Activated naive CD8-positive, alpha-beta T cell treated with anti-CD3 and anti-CD28 coated beads for 36 hours (primary cell): ENCODE data around the gene S100A8. TPM values are rescaled to one million over a fixed set of nuclear protein-coding genes. Genes with fewer than 3 reads are reported as not detected.
A peak's percentile ranks its signal among the peaks of the same experiment; 100 is the strongest.
"Not testable (repeated sequence)": the region's sequence is repeated elsewhere in the genome, so short reads cannot be mapped to it uniquely, and the experiment has no call there.

Source experiments
- DNase-seq: peaks from one replicate; pipeline ENCODE4 v3.0.0; 2021
- H3K27ac Mint-ChIP-seq: one replicate; pipeline ENCODE4 v1.8.0; 2022; ENCODE audit warnings: mild to moderate bottlenecking, moderate library complexity, mixed read lengths
- H3K27me3 Mint-ChIP-seq: one replicate; pipeline ENCODE4 v1.8.0; 2022; ENCODE audit warnings: mild to moderate bottlenecking, mixed read lengths
- H3K36me3 Mint-ChIP-seq: one replicate; pipeline ENCODE4 v1.8.0; 2021; ENCODE audit warnings: mild to moderate bottlenecking, mixed read lengths
- H3K4me1 Mint-ChIP-seq: one replicate; pipeline ENCODE4 v1.8.0; 2021; ENCODE audit warnings: mixed read lengths
- H3K4me3 Mint-ChIP-seq: one replicate; pipeline ENCODE4 v1.8.0; 2022; ENCODE audit warnings: mild to moderate bottlenecking, moderate library complexity, mixed read lengths
- H3K9me3 Mint-ChIP-seq: one replicate; pipeline ENCODE4 v1.8.0; 2022; ENCODE audit warnings: mixed read lengths
- total RNA-seq, 2 experiments: library from RNA; stranded (reverse); gene quantifications; one replicate each; pipeline ENCODE4 v1.2.3, GENCODE V29; 2021

Gene S100A8
- total RNA-seq, 2 experiments from 2014 or later = not detected

GRCh38 chr1:153353226-153353947 is 37.5 kb downstream of the S100A8 start:
- Mint-ChIP-seq H3K27ac (no peak overlapping the region), H3K9me3 (no peaks in the 10 kb centered on the region), H3K27me3 (peaks cover 16% of the 10 kb centered on the region), H3K36me3 (no peaks in the 10 kb centered on the region), H3K4me1 (peaks cover 9% of the 10 kb centered on the region), H3K4me3 (no peak overlapping the region)
- DNase-seq = no peak

GRCh38 chr1:153352523-153352922 is 38.4 kb downstream of the S100A8 start:
- Mint-ChIP-seq H3K9me3 (no peaks in the 10 kb centered on the region), H3K27ac (no peak overlapping the region), H3K4me3 (no peak overlapping the region), H3K4me1 (peaks cover 5% of the 10 kb centered on the region), H3K27me3 (peaks cover 23% of the 10 kb centered on the region), H3K36me3 (no peaks in the 10 kb centered on the region)
- DNase-seq = peak; percentile 43

DNA sequence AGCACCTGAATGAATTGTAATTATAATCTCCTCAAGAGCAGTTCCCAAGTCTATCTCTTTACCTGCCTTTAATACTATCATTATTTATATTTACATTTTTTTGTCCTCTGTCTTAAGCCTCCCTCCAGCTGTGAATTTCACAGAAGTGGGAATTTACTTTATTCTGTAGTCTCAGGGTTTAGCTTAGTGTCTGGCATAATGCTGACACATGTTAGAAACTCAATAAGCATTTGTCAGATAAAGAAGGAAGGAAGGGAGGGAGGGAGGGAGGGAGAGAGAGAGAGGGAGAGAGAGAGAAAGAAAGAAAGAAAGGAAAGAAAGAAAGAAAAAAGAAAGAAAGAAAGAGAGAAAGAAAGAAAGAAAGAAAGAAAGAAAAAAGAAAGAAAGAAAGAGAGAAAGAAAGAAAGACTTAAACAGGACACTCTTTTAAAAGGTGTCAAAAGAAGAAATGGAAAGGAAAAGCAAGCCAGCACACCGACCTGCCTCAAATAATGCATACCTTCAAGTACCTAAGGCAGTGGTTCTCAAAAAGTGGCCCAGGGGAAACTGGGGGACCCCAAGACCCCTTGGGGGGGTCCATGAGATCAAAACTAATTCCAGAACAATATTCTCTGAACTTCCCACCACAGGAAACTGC is 40.4 kb downstream of the S100A8 start:
- H3K27me3 Mint-ChIP-seq = peaks cover 43% of the 10 kb centered on the region
- H3K36me3 Mint-ChIP-seq = no peaks in the 10 kb centered on the region
- H3K4me1 Mint-ChIP-seq = peaks cover 11% of the 10 kb centered on the region
- DNase-seq = no peak
- H3K4me3 Mint-ChIP-seq = no peak overlapping the region
- no peaks in the 10 kb centered on the region for H3K9me3 Mint-ChIP-seq
- no peak overlapping the region for H3K27ac Mint-ChIP-seq

DNA sequence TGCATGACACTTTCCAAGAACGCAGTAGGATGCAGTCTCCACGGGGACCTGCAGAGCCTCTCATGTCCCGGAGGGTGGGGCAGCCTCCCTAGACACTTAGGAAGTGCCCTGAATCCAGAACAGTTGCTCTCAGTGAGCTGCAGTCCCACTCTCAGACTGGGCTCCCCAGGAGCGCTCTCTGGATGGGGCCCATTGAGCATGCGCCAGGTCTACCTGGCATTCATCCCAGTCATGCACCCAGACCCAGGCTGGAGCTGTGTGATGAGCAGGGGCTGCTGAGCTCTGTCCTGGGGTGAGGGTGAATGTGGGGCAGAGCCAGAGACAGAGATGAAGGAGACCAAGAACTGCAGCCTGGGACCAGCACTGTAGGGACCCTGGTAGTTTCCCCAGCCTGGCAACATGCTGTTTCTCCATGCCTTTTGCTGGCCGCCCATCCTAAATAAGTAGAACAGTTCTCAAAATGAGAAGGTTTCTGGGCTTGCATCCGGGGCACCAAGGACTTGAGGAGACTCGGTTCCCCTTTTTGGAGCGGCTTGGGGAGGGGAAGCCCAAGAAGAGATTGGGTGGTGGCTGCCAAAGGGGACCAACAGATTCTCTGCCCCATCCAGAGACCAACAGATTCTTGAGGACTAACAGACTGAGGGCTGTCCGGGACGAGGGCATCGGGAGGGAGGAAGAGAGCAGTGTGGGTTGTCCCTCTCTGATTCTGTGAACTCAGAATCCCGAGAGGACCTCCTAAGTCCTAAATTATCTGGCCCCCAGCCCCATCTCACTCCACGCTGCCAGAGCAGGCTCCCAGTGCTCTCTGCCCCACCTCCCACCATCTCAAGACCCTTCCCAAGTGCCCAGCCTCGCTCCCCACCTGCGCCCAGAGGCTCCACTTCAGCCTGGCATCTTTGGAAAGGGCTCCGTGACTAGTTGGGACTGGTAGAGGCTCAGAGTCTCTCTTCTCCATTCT is 41.2 kb downstream of the S100A8 start:
- Mint-ChIP-seq H3K27ac (no peak overlapping the region), H3K9me3 (no peaks in the 10 kb centered on the region), H3K4me3 (no peak overlapping the region), H3K27me3 (peaks cover 44% of the 10 kb centered on the region), H3K36me3 (no peaks in the 10 kb centered on the region), H3K4me1 (peaks cover 18% of the 10 kb centered on the region)
- no peak for DNase-seq

- Mint-ChIP-seq H3K4me3 (no peak within 1 kb of the TSS), H3K27me3 (peaks cover 50% of the 10 kb centered on the region), H3K9me3 (no peaks in the 10 kb centered on the region), H3K36me3 (no peaks in the 10 kb centered on the region), H3K4me1 (peaks cover 25% of the 10 kb centered on the region), H3K27ac (no peak within 1 kb of the TSS)
- no peak for DNase-seq
Measured at GRCh38 chr1:153348511-153349362, 42.1 kb downstream of the S100A8 start, which contains the start of gene PGLYRP4. Gene PGLYRP4 (minus strand): TSS chr1:153348841. CDS start chr1:153347932, 909 bp downstream.

DNA sequence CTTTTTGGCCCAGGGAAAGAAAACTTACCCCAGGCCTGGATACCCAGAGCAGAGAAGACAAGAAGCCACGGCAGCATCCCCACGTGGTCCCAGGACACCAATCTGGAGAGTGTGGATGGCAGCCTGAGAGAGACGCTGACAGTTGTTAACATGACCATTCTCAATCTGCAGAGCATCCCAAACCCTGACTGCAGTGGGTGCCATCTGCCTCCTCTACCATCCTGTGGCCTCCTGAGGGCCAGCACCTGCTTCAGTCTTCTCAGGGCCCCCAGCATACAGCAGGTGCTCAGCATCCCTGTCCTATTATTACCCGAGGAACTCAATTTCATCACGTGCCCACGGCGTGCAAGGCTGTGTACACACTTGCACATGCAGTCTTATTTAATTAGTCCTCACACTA is 43.0 kb downstream of the S100A8 start:
- no peak for DNase-seq
- peaks cover 57% of the 10 kb centered on the region for H3K27me3 Mint-ChIP-seq
- H3K4me1 Mint-ChIP-seq = peaks cover 29% of the 10 kb centered on the region
- no peak overlapping the region for H3K4me3 Mint-ChIP-seq
- no peaks in the 10 kb centered on the region for H3K9me3 Mint-ChIP-seq
- H3K36me3 Mint-ChIP-seq = no peaks in the 10 kb centered on the region
- H3K27ac Mint-ChIP-seq = no peak overlapping the region

- not testable (repeated sequence) for DNase-seq, H3K27ac Mint-ChIP-seq, H3K4me3 Mint-ChIP-seq, H3K36me3 Mint-ChIP-seq, H3K9me3 Mint-ChIP-seq
- H3K4me1 Mint-ChIP-seq = peaks cover 32% of the 10 kb centered on the region
- peaks cover 64% of the 10 kb centered on the region for H3K27me3 Mint-ChIP-seq
Measured at GRCh38 chr1:153347049-153347448, 43.8 kb downstream of the S100A8 start.

DNA sequence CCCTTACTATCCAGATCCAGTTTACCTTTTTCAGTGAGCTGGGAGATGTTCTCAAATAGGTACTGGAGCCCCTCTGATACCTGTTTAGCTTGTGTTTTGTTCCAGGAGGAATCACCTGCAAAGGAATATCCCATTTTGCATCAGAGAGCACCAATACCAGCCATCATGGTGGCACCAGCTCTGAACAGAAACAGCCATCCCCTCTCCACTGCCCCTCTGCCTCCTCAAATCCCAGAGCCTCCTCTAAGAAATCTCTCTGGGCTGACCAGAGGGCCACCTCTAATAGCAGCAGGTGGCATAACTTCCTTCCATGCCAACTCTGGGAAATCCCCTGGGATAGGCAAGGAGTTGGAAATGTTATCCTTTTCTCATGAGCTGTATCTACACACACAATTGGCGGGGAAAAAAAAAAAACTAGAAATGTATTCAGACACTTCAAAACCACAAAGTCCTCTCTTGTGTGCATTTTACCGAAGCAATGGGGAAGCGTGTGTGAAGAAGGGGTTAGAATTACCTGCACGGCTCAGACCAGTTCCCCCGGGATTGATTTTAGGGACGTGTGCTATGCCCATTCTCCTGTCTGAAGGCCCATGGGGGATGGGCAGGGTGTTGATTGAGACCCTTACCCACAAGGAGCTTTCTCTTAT is 44.7 kb downstream of the S100A8 start:
- peaks cover 64% of the 10 kb centered on the region for H3K27me3 Mint-ChIP-seq
- no peak overlapping the region for H3K4me3 Mint-ChIP-seq

DNA sequence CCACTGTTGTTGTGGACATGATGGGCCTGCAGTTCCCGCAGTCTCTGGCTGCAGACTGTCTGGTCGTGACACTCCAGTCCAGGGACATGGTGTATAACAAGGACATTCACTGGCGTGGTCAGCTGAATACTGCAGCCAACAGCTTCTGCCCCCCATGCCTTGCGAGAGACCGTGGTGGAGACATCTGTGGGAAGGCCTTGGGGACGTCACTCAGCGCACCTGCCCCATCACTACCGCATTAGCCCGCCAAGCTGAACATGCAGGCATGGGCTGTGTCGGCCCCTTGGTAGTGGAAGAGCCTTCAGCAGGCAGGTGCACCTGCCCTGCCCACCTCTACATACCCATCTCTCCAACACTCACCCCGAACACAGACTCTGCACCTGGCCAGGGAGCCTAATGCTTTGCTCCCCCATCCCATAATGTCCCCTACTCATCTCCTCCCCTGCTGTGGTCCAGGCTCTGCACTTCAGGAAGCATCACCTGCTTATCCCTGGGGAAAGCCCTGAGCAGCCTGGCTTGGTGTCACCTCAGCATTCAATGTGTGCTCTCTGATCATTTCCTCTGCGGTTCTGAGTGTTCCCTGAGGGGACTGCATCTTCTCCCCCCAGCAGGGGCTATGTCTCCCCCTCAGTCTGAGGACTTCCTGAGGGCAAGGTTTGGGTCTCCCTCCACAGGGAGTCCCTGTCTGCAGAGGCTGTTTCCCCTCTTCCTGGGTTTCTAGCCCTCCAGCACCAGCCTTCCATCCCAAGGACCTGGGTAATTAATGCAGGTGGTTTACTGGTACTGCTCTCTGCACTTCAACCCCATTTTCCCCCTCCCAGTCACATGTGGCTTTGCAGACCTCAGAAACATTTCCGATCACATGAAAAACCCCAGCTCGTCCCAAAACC is 45.4 kb downstream of the S100A8 start:
- Mint-ChIP-seq H3K27ac (no peak overlapping the region), H3K36me3 (no peaks in the 10 kb centered on the region), H3K4me1 (peaks cover 32% of the 10 kb centered on the region), H3K27me3 (peaks cover 60% of the 10 kb centered on the region), H3K9me3 (no peaks in the 10 kb centered on the region), H3K4me3 (no peak overlapping the region)
- peak; percentile 21 for DNase-seq

More for the DNA sequence above, 44.7 kb downstream of the S100A8 start:
- Mint-ChIP-seq H3K27ac (no peak overlapping the region), H3K4me1 (peaks cover 32% of the 10 kb centered on the region), H3K36me3 (no peaks in the 10 kb centered on the region), H3K9me3 (no peaks in the 10 kb centered on the region)
- DNase-seq = no peak

- no peak overlapping the region for H3K27ac Mint-ChIP-seq
- peaks cover 37% of the 10 kb centered on the region for H3K4me1 Mint-ChIP-seq
- H3K9me3 Mint-ChIP-seq = no peaks in the 10 kb centered on the region
- H3K36me3 Mint-ChIP-seq = no peaks in the 10 kb centered on the region
- peaks cover 55% of the 10 kb centered on the region for H3K27me3 Mint-ChIP-seq
- DNase-seq = no peak
- H3K4me3 Mint-ChIP-seq = no peak overlapping the region
Measured at GRCh38 chr1:153344718-153345025, 46.2 kb downstream of the S100A8 start.

GRCh38 chr1:153343811-153344717 is 46.8 kb downstream of the S100A8 start:
- Mint-ChIP-seq H3K4me1 (peaks cover 37% of the 10 kb centered on the region), H3K9me3 (no peaks in the 10 kb centered on the region)

DNA sequence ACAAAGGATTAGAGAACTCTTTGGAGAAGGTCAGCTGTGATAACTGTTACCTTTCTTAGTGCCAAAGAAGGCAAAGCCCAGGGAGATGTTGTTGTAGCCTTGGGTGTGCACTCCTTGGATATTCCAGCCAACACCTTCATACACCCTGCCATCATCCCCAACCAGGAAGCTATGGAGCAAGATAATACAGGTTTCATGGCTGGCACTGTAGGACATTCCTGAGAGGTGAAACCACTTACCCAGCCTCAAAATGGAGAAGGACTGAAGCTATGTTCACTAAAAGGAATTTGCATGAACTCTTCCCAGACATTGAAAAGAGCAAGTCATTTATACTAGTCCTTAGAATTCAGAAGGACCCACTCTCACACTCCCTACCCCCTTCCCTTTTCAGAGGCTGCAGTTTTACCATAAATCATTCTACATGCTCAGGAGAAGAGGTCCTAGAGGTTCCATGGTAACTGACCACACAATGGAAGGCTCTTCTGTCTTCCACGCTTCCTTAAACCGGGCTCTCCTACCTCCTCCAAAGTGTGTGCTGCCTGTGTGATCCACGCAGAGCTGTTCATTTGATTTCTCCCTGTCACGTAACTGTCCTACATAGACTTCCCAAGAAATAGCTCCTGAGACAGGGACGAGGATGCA is 47.7 kb downstream of the S100A8 start:
- no peaks in the 10 kb centered on the region for H3K36me3 Mint-ChIP-seq
- H3K9me3 Mint-ChIP-seq = no peaks in the 10 kb centered on the region
- no peak overlapping the region for H3K4me3 Mint-ChIP-seq
- H3K27ac Mint-ChIP-seq = no peak overlapping the region
- H3K4me1 Mint-ChIP-seq = peaks cover 37% of the 10 kb centered on the region
- DNase-seq = no peak
- H3K27me3 Mint-ChIP-seq = peaks cover 48% of the 10 kb centered on the region

More at GRCh38 chr1:153343811-153344717, 46.8 kb downstream of the S100A8 start:
- peaks cover 49% of the 10 kb centered on the region for H3K27me3 Mint-ChIP-seq
- no peak overlapping the region for H3K4me3 Mint-ChIP-seq
- no peak for DNase-seq
- H3K36me3 Mint-ChIP-seq = no peaks in the 10 kb centered on the region
- no peak overlapping the region for H3K27ac Mint-ChIP-seq
